K562 (cell line): ENCODE results near the gene KHDC1L. TPM values are rescaled to one million over a fixed set of nuclear protein-coding genes. Genes with fewer than 3 reads are reported as not detected.

Source experiments
- ATAC-seq: fragments of 200-7000 bp; cut with Tn5 transposase; 3 replicates; pipeline ENCODE4 v1.9.1; 2020; ENCODE audit warnings: moderate library complexity
- BruUV-seq: library from RNA; stranded (reverse); fragments of 400-500 nt; replicated peaks from 2 replicates; lab custom pipeline; 2021; lab: Mats Ljungman, UMichigan
- CTCF ChIA-PET: fragments of 300-600 bp; formaldehyde crosslinking; extraction: SDS; loops from one replicate; lab custom pipeline; 2021; ENCODE audit warnings: low intra/inter-chr PET ratio; lab: Yijun Ruan, JAX
- POLR2A ChIA-PET: fragments of 300-600, 350-650 bp; sonication (Branson Sonifier 250); formaldehyde crosslinking; extraction: SDS; loops from one replicate; lab custom pipeline; 2021; ENCODE audit warnings: antibody characterized with exemption, inconsistent platforms; lab: Yijun Ruan, JAX
- DNase-seq, 4 experiments: peaks; one replicate each; pipeline versions ENCODE4 v3.0.0 to v3.0.0-alpha.2; 2011 to 2018; ENCODE audit warnings: low spot score in 3 of 4, mixed read lengths in 3 of 4; ENCODE audit errors: extremely low read depth in 1 of 4
- FAIRE-seq: peaks from 2 replicates; lab custom pipeline; 2011; peaks lifted over from hg19 to GRCh38; lab: Jason Lieb, UNC
- H2AFZ ChIP-seq: 2 replicates; pipeline ENCODE4 v1.6.0; 2011; ENCODE audit warnings: low read depth, low read length, control low read depth, inconsistent platforms
- H3K27ac ChIP-seq: fragments of 200-600 bp; 3 replicates; pipeline ENCODE4 v1.8.0; 2011; ENCODE audit warnings: low read depth, mild to moderate bottlenecking, control low read depth, inconsistent platforms, low read length, moderate library complexity, mixed read lengths; ENCODE audit errors: extremely low read depth
- H3K27me3 ChIP-seq, 2 experiments: fragments of 300-600 bp in 1 of 2; 2 replicates in 1 of 2; 3 replicates in 1 of 2; pipeline versions ENCODE4 v1.6.0 to v1.8.0; 2011; ENCODE audit warnings: inconsistent platforms in 2 of 2, low read length in 2 of 2, mild to moderate bottlenecking in 1 of 2, mixed read lengths in 1 of 2, moderate library complexity in 1 of 2; ENCODE audit not compliant: control insufficient read depth in 2 of 2, insufficient read depth in 2 of 2
- H3K36me3 ChIP-seq: fragments of 300-600 bp; 3 replicates; pipeline ENCODE4 v1.8.0; 2011; ENCODE audit warnings: mild to moderate bottlenecking, low read length, inconsistent platforms; ENCODE audit not compliant: control insufficient read depth, insufficient read depth
- H3K4me1 ChIP-seq, 2 experiments: fragments of 200-600 bp in 1 of 2; replicated peaks in 1 of 2; 2 replicates in 1 of 2; 3 replicates in 1 of 2; pipeline versions ENCODE4 v1.5.1 to v1.8.0; 2011; ENCODE audit warnings: inconsistent platforms in 2 of 2, low read length in 2 of 2, mild to moderate bottlenecking in 1 of 2, mixed read lengths in 1 of 2, moderate library complexity in 1 of 2; ENCODE audit not compliant: control insufficient read depth in 2 of 2, insufficient read depth in 2 of 2
- H3K4me2 ChIP-seq: 2 replicates; pipeline ENCODE4 v1.6.1; 2011; ENCODE audit warnings: low read length, control low read depth, inconsistent platforms, mixed read lengths; ENCODE audit not compliant: insufficient read depth
- H3K4me3 ChIP-seq: fragments of 200-600 bp; sonication (generic), shearing (Covaris generic); 2 replicates; pipeline ENCODE4 v1.5.1; 2016; ENCODE audit warnings: control low read depth, inconsistent platforms
- H3K79me2 ChIP-seq: fragments of 200-600 bp; 3 replicates; pipeline ENCODE4 v1.8.0; 2011; ENCODE audit warnings: low read length, inconsistent platforms; ENCODE audit not compliant: control insufficient read depth, insufficient read depth
- H3K9ac ChIP-seq, 2 experiments: 2 replicates each; pipeline versions ENCODE4 v1.6.0 to v1.6.1; 2011; ENCODE audit warnings: low read depth in 2 of 2, low read length in 2 of 2, control low read depth in 1 of 2, inconsistent platforms in 1 of 2, mild to moderate bottlenecking in 1 of 2, mixed read lengths in 1 of 2; ENCODE audit not compliant: insufficient read depth in 1 of 2
- H3K9me1 ChIP-seq: one replicate; pipeline ENCODE4 v1.6.0; 2011; ENCODE audit warnings: inconsistent platforms, mild to moderate bottlenecking, low read length, moderate library complexity; ENCODE audit not compliant: control insufficient read depth, insufficient read depth
- H3K9me3 ChIP-seq: replicated peaks from 2 replicates; pipeline ENCODE4 v1.5.1; 2011; ENCODE audit warnings: low read depth, low read length, inconsistent platforms; ENCODE audit not compliant: control insufficient read depth, insufficient read depth
- H4K20me1 ChIP-seq: replicated peaks from 2 replicates; pipeline ENCODE4 v1.6.1; 2011; ENCODE audit warnings: low read length, inconsistent platforms, mixed read lengths; ENCODE audit not compliant: control insufficient read depth, insufficient read depth
- PREB ChIP-seq: sonication (generic); formaldehyde crosslinking; IDR thresholded peaks from 2 replicates; pipeline ENCODE4 v1.8.1; 2023; ENCODE audit warnings: mild to moderate bottlenecking, missing genetic modification reagents
- TAF7 ChIP-seq: fragments of 450-650 bp; IDR thresholded peaks from 2 replicates; pipeline ENCODE4 v1.6.1; 2016; ENCODE audit warnings: missing genetic modification characterization, missing compliant biosample characterization
- ZNF224 ChIP-seq: sonication (generic); formaldehyde crosslinking; IDR thresholded peaks from 2 replicates; pipeline ENCODE4 v1.8.0; 2022; ENCODE audit warnings: mild to moderate bottlenecking, missing genetic modification reagents
- ZNF3 ChIP-seq: fragments of 250-450 bp; sonication (Bioruptor Pico); IDR thresholded peaks from 2 replicates; pipeline ENCODE4 v1.5.0; 2021; ENCODE audit warnings: mild to moderate bottlenecking, moderate library complexity
- WGBS: fragments of 100-300 bp; shearing (Covaris generic); methylation state at CpG from one replicate; pipeline ENCODE4 v1.1.6; 2016; ENCODE audit warnings: low coverage, mixed read lengths; ENCODE audit not compliant: insufficient coverage; ENCODE audit errors: missing lambda C conversion rate; 5-methylcytosine and 5-hydroxymethylcytosine counted together
- in situ Hi-C: fragments of 300-500 bp; cut with MboI; formaldehyde crosslinking; loops from 4 replicates; pipeline ENCODE4 v1.15.0; 2018; ENCODE audit warnings: inconsistent platforms, mixed read lengths
- intact Hi-C: fragments of 100-400 bp; cut with micrococcal nuclease; formaldehyde crosslinking; loops from 2 replicates; pipeline ENCODE4 v1.14.2; 2022
- polyA plus RNA-seq, 8 experiments: library from polyadenylated mRNA; depleted of rRNA in 4 of 8; stranded (reverse) in 5 of 8; unstranded in 3 of 8; fragments of >200 nt; fragmentation: Nextera tagmentation in 2 of 8; fragmentation: Illumina TruSeq in 1 of 8; extraction: Ambion mirVana in 2 of 8; extraction: Trizol in 1 of 8; gene quantifications; 2 replicates each; pipeline versions ENCODE4 v1.2.1 to v1.2.3, GENCODE V29; 2011 to 2014; ENCODE audit warnings: inconsistent platforms in 1 of 8, missing spikeins in 1 of 8
- total RNA-seq, 7 experiments: library from RNA; depleted of rRNA in 6 of 7; stranded (reverse); fragments of >200 nt in 6 of 7; fragmentation: Illumina TruSeq in 2 of 7; extraction: Trizol in 2 of 7; gene quantifications; 2 replicates each; pipeline versions ENCODE4 v1.2.1 to v1.2.3, GENCODE V29; 2011 to 2021; ENCODE audit warnings: low replicate concordance in 1 of 7

Gene KHDC1L
- total and polyA plus RNA-seq, 9 of the 15 experiments (the other 6 are each of a cell fraction or from before 2014, with no cell fraction given) = 0.33 to 1.9 (median 0.54) TPM

GRCh38 chr6:73200735-73201134, 24.6 kb downstream of the KHDC1L start:
- 2% methylated on average over 4 of the region's 4 CpGs for WGBS
- no peaks in the 10 kb centered on the region for H3K36me3 ChIP-seq
- in situ Hi-C loops = no loop called here
- no peak overlapping the region for H2AFZ ChIP-seq
- no peak for TF ChIP-seq ZNF3 (CRISPR knock-in tag)
- no peak for TF ChIP-seq ZNF224 (CRISPR knock-in tag)
- POLR2A ChIA-PET = no interaction called here
- peaks cover 0 to 4% of the 10 kb centered on the region in 2 experiments; a peak in 1 of 5 replicates for H3K4me1 ChIP-seq
- H3K27ac ChIP-seq = no peak overlapping the region
- CTCF ChIA-PET = no interaction called here
- peaks cover 4 to 5% of the 10 kb centered on the region in 2 experiments; a peak in 1 of 5 replicates for H3K27me3 ChIP-seq
- H3K4me2 ChIP-seq = no peak overlapping the region
- H3K9me1 ChIP-seq = no peaks in the 10 kb centered on the region
- intact Hi-C loops = no loop called here
- DNase-seq (no peak), ATAC-seq (no peak; the same call in 2 of the 3 replicates), FAIRE-seq (no peak)
- no peak overlapping the region for H3K9ac ChIP-seq
- no peaks in the 10 kb centered on the region for H4K20me1 ChIP-seq
- BruUV-seq = no TSS peak
- no peaks in the 10 kb centered on the region for H3K9me3 ChIP-seq
- H3K4me3 ChIP-seq = no peak overlapping the region
- no peaks in the 10 kb centered on the region for H3K79me2 ChIP-seq

- ChIA-PET CTCF (no interaction called here), POLR2A (no interaction called here)
- H2AFZ ChIP-seq = no peak overlapping the region
- in situ Hi-C loops (no loop called here), intact Hi-C loops (no loop called here)
- no peak overlapping the region for H3K9ac ChIP-seq
- no peaks in the 10 kb centered on the region for H3K9me1 ChIP-seq
- no peak overlapping the region for H3K4me2 ChIP-seq
- no peaks in the 10 kb centered on the region for H3K9me3 ChIP-seq
- peaks cover 0 to 4% of the 10 kb centered on the region in 2 experiments; a peak in 1 of 5 replicates for H3K4me1 ChIP-seq
- DNase-seq (no peak), ATAC-seq (no peak), FAIRE-seq (no peak)
- 2% methylated on average over 3 of the region's 3 CpGs for WGBS
- H3K27ac ChIP-seq = no peak overlapping the region
- no TSS peak for BruUV-seq
- H3K79me2 ChIP-seq = no peaks in the 10 kb centered on the region
- H3K36me3 ChIP-seq = no peaks in the 10 kb centered on the region
- H3K27me3 ChIP-seq = peaks cover 4 to 5% of the 10 kb centered on the region in 2 experiments; a peak in 1 of 5 replicates
- no peaks in the 10 kb centered on the region for H4K20me1 ChIP-seq
- no peak overlapping the region for H3K4me3 ChIP-seq
- TF ChIP-seq TAF7 (tag) = no peak
- no peak for TF ChIP-seq PREB (CRISPR knock-in tag)
These were observed 25.0 kb downstream of the KHDC1L start for GRCh38 chr6:73200247-73200646.
